HEK293 (cell line): ENCODE results near the gene NET1.

ENCODE experiments used
- CTCF ChIP-seq: fragments of 450-650 bp; formaldehyde crosslinking; IDR thresholded peaks from 2 replicates; pipeline ENCODE4 v1.5.1; 2016; ENCODE audit warnings: missing biosample characterization, missing genetic modification characterization
- GLIS2 ChIP-seq: fragments of 450-650 bp; formaldehyde crosslinking; IDR thresholded peaks from 2 replicates; pipeline ENCODE4 v1.5.1; 2016; ENCODE audit warnings: missing biosample characterization, missing genetic modification characterization
- ZBTB10 ChIP-seq: fragments of 450-650 bp; formaldehyde crosslinking; IDR thresholded peaks from 2 replicates; pipeline ENCODE4 v1.5.1; 2016; ENCODE audit warnings: missing biosample characterization, missing genetic modification characterization
- ZNF121 ChIP-seq: fragments of 450-650 bp; formaldehyde crosslinking; IDR thresholded peaks from 2 replicates; pipeline ENCODE4 v1.5.1; 2016; ENCODE audit warnings: missing biosample characterization, missing genetic modification characterization
- ZNF623 ChIP-seq: fragments of 450-650 bp; formaldehyde crosslinking; IDR thresholded peaks from 2 replicates; pipeline ENCODE4 v1.5.1; 2016; ENCODE audit warnings: missing biosample characterization, missing genetic modification characterization

GRCh38 chr10:5457741-5458140 is 45.4 kb downstream of the NET1 start:
- no peak for TF ChIP-seq CTCF
- no peak for TF ChIP-seq GLIS2 (tag by site-specific recombination)
- no peak for TF ChIP-seq ZBTB10 (tag by site-specific recombination)
- TF ChIP-seq ZNF623 (tag by site-specific recombination) = no peak
- TF ChIP-seq ZNF121 (tag by site-specific recombination) = no peak
